A673 (cell line): ENCODE results near the gene TUBA4A. TPM values are rescaled to one million over a fixed set of nuclear protein-coding genes. Genes with fewer than 3 reads are reported as not detected.
"Not testable (repeated sequence)": the region's sequence is repeated elsewhere in the genome, so short reads cannot be mapped to it uniquely, and the experiment has no call there.

Experiments used
- BruUV-seq: library from RNA; stranded (reverse); fragments of 400-500 nt; replicated peaks from 2 replicates; lab custom pipeline; 2021; lab: Mats Ljungman, UMichigan
- CTCF ChIA-PET: fragments of 300-600 bp; sonication (Branson Sonifier 250); formaldehyde crosslinking; loops from one replicate; lab custom pipeline; 2022; ENCODE audit warnings: antibody characterized with exemption; lab: Charles Lee
- POLR2A ChIA-PET: fragments of 300-600 bp; sonication (Branson Sonifier 250); formaldehyde crosslinking; loops from one replicate; lab custom pipeline; 2022; ENCODE audit warnings: antibody characterized with exemption; ENCODE audit not compliant: low non-redundant PET; lab: Charles Lee
- DNase-seq: peaks from one replicate; pipeline ENCODE4 v3.0.0-alpha.2; 2015; ENCODE audit warnings: low spot score
- H3K27ac ChIP-seq: fragments of 200-600 bp; sonication (generic); 2 replicates; pipeline ENCODE4 v1.5.1; 2016; ENCODE audit warnings: mixed run types, low read depth, mild to moderate bottlenecking, mixed read lengths, antibody characterized with exemption, low read length; ENCODE audit not compliant: poor library complexity, severe bottlenecking
- H3K27me3 ChIP-seq: fragments of 200-600 bp; sonication (generic); replicated peaks from 2 replicates; pipeline ENCODE4 v1.6.1; 2017; ENCODE audit warnings: mixed run types, low read depth, mild to moderate bottlenecking, mixed read lengths, antibody characterized with exemption, low read length; ENCODE audit not compliant: insufficient read depth, poor library complexity
- H3K36me3 ChIP-seq: fragments of 200-600 bp; sonication (generic); 2 replicates; pipeline ENCODE4 v1.6.1; 2016; ENCODE audit warnings: mixed run types, mild to moderate bottlenecking, mixed read lengths, antibody characterized with exemption, low read length; ENCODE audit not compliant: insufficient read depth, poor library complexity, severe bottlenecking
- H3K4me1 ChIP-seq: fragments of 200-600 bp; sonication (generic); 2 replicates; pipeline ENCODE4 v1.6.1; 2017; ENCODE audit warnings: mixed run types, mild to moderate bottlenecking, mixed read lengths, antibody characterized with exemption, low read length; ENCODE audit not compliant: insufficient read depth, poor library complexity, severe bottlenecking
- H3K4me3 ChIP-seq: fragments of 200-600 bp; sonication (generic); 2 replicates; pipeline ENCODE4 v1.5.1; 2016; ENCODE audit warnings: low read depth, mixed run types, mild to moderate bottlenecking, mixed read lengths, low read length; ENCODE audit not compliant: poor library complexity, severe bottlenecking
- H3K9me3 ChIP-seq: fragments of 200-600 bp; sonication (generic); 2 replicates; pipeline ENCODE4 v1.6.1; 2016; ENCODE audit warnings: mixed run types, low read depth, mild to moderate bottlenecking, mixed read lengths, antibody characterized with exemption, low read length; ENCODE audit not compliant: poor library complexity, severe bottlenecking
- CTCF ChIP-seq: fragments of 300-800, 200-600 bp; sonication (generic); conservative IDR thresholded peaks from 2 replicates; pipeline ENCODE4 v1.5.1; 2017; ENCODE audit warnings: low read depth, mild to moderate bottlenecking, antibody characterized with exemption, low read length, moderate library complexity, mixed read lengths
- EZH2 ChIP-seq: fragments of 200-600 bp; sonication (generic); IDR thresholded peaks from 2 replicates; pipeline ENCODE4 v1.6.1; 2017; ENCODE audit warnings: borderline replicate concordance, low read depth, mild to moderate bottlenecking, mixed read lengths, antibody characterized with exemption, low read length; ENCODE audit not compliant: poor library complexity, severe bottlenecking
- intact Hi-C: fragments of 100-400 bp; cut with micrococcal nuclease; formaldehyde crosslinking; loops from one replicate; pipeline ENCODE4 v1.10.0; 2022; ENCODE audit not compliant: unreplicated experiment
- total RNA-seq: library from RNA; stranded (reverse); gene quantifications from 2 replicates; pipeline ENCODE4 v1.2.3, GENCODE V29; 2021

The TUBA4A gene
- total RNA-seq, 1 experiment from 2014 or later = 68.0 TPM

GRCh38 chr2:219266886-219267285 lies 13.2 kb upstream of the TUBA4A start:
- H3K36me3 ChIP-seq = no peaks in the 10 kb centered on the region
- H3K4me1 ChIP-seq = no peaks in the 10 kb centered on the region
- TF ChIP-seq EZH2 (no peak), CTCF (no peak)
- no peak overlapping the region for H3K27ac ChIP-seq
- CTCF ChIA-PET = no interaction called here
- no peaks in the 10 kb centered on the region for H3K9me3 ChIP-seq
- POLR2A ChIA-PET = no interaction called here
- intact Hi-C loops = no loop called here
- H3K27me3 ChIP-seq = no peaks in the 10 kb centered on the region
- no TSS peak for BruUV-seq
- DNase-seq = no peak
- no peak overlapping the region for H3K4me3 ChIP-seq

GRCh38 chr2:219266232-219266631 lies 12.5 kb upstream of the TUBA4A start:
- ChIA-PET CTCF (no interaction called here), POLR2A (no interaction called here)
- H3K4me3 ChIP-seq = no peak overlapping the region
- no peaks in the 10 kb centered on the region for H3K36me3 ChIP-seq
- TF ChIP-seq EZH2 (no peak), CTCF (no peak)
- BruUV-seq = no TSS peak
- H3K9me3 ChIP-seq = no peaks in the 10 kb centered on the region
- no peaks in the 10 kb centered on the region for H3K4me1 ChIP-seq
- intact Hi-C loops = no loop called here
- no peak for DNase-seq
- no peaks in the 10 kb centered on the region for H3K27me3 ChIP-seq
- H3K27ac ChIP-seq = no peak overlapping the region

- ChIA-PET CTCF (interaction anchor here (1.2 kb wide), 1 partner anchor 17 kb away, joined by 5 read pairs; no protein-coding TSS in a partner anchor), POLR2A (no interaction called here)
- Histone ChIP-seq H3K9me3 (no peaks in the 10 kb centered on the region), H3K27ac (no peak overlapping the region), H3K27me3 (peaks cover 3% of the 10 kb centered on the region), H3K4me3 (no peak overlapping the region), H3K36me3 (no peaks in the 10 kb centered on the region), H3K4me1 (no peaks in the 10 kb centered on the region)
- intact Hi-C loops = no loop called here
- no TSS peak for BruUV-seq
- DNase-seq = no peak
- TF ChIP-seq EZH2 (no peak), CTCF (no peak)
Observed at GRCh38 chr2:219261024-219261855, 7.5 kb upstream of the TUBA4A start.

- H3K4me3 ChIP-seq, intact Hi-C loops, POLR2A ChIA-PET, H3K4me1 ChIP-seq, H3K36me3 ChIP-seq, H3K9me3 ChIP-seq, DNase-seq, H3K27ac ChIP-seq, BruUV-seq: not testable (repeated sequence)
- CTCF ChIA-PET = interaction anchor here (0.6 to 0.9 kb wide), 2 partner anchors 9 to 99 kb away, joined by 3 to 4 read pairs; partner anchors contain the start of gene NHEJ1
- H3K27me3 ChIP-seq = peaks cover 22% of the 10 kb centered on the region
Observed at GRCh38 chr2:219258942-219259341, 5.2 kb upstream of the TUBA4A start.
